WTC11 (cell line): ENCODE data around the gene CDX2. TPM values are rescaled to one million over a fixed set of nuclear protein-coding genes. Genes with fewer than 3 reads are reported as not detected.

ENCODE experiments used
- ATAC-seq: fragments of 200-7000 bp; cut with Tn5 transposase; 2 replicates; pipeline ENCODE4 v1.10.0; 2021; ENCODE audit warnings: mild to moderate bottlenecking, moderate library complexity
- CTCF ChIA-PET: fragments of 300-600 bp; sonication (Branson Sonifier 250); formaldehyde crosslinking; loops from one replicate; lab custom pipeline; 2021; ENCODE audit warnings: antibody characterized with exemption; lab: Charles Lee
- POLR2A ChIA-PET: fragments of 350-600 bp; sonication (Branson Sonifier 250); formaldehyde crosslinking; loops from one replicate; lab custom pipeline; 2021; ENCODE audit warnings: antibody characterized with exemption; lab: Charles Lee
- DNase-seq: peaks from one replicate; pipeline ENCODE4 v3.0.0; 2021; ENCODE audit warnings: low spot score
- H3K27ac Mint-ChIP-seq: 2 replicates; pipeline ENCODE4 v1.8.0; 2021; ENCODE audit warnings: mixed read lengths
- H3K27me3 Mint-ChIP-seq: 2 replicates; pipeline ENCODE4 v1.8.0; 2021; ENCODE audit warnings: low read depth, mild to moderate bottlenecking, moderate library complexity, mixed read lengths
- H3K36me3 Mint-ChIP-seq: 2 replicates; pipeline ENCODE4 v1.8.0; 2021; ENCODE audit warnings: mixed read lengths
- H3K4me1 Mint-ChIP-seq: 2 replicates; pipeline ENCODE4 v1.8.0; 2022; ENCODE audit warnings: mixed read lengths
- H3K4me3 Mint-ChIP-seq: 2 replicates; pipeline ENCODE4 v1.8.0; 2021; ENCODE audit warnings: mild to moderate bottlenecking, moderate library complexity, mixed read lengths
- H3K9me3 Mint-ChIP-seq: 2 replicates; pipeline ENCODE4 v1.8.0; 2021; ENCODE audit warnings: mixed read lengths
- CREM ChIP-seq: sonication (generic); formaldehyde crosslinking; IDR thresholded peaks from 2 replicates; pipeline ENCODE4 v1.8.1; 2022; ENCODE audit warnings: mild to moderate bottlenecking, missing genetic modification reagents, moderate library complexity
- CTCF ChIP-seq: fragments of 200-600 bp; IDR thresholded peaks from 2 replicates; pipeline ENCODE4 v1.8.0; 2022; ENCODE audit warnings: antibody characterized with exemption
- ELF4 ChIP-seq: sonication (generic); formaldehyde crosslinking; IDR thresholded peaks from 2 replicates; pipeline ENCODE4 v1.8.1; 2022; ENCODE audit warnings: low read depth, mild to moderate bottlenecking, moderate library complexity, missing genetic modification reagents
- GRHL2 ChIP-seq: fragments of 250-450 bp; sonication (Bioruptor Pico); IDR thresholded peaks from 2 replicates; pipeline ENCODE4 v1.8.0; 2022; ENCODE audit warnings: mild to moderate bottlenecking, moderate library complexity; ENCODE audit not compliant: insufficient replicate concordance, severe bottlenecking
- KAT7 ChIP-seq: sonication (generic); formaldehyde crosslinking; IDR thresholded peaks from 2 replicates; pipeline ENCODE4 v1.8.1; 2023; ENCODE audit warnings: missing genetic modification reagents, mild to moderate bottlenecking, borderline replicate concordance
- NFYB ChIP-seq: sonication (generic); formaldehyde crosslinking; conservative IDR thresholded peaks from 2 replicates; pipeline ENCODE4 v1.8.0; 2022; ENCODE audit warnings: low read depth, missing genetic modification reagents
- PRRX2 ChIP-seq: fragments of 250-450 bp; sonication (Bioruptor Pico); IDR thresholded peaks from 2 replicates; pipeline ENCODE4 v1.8.0; 2021; ENCODE audit warnings: mild to moderate bottlenecking
- RORB ChIP-seq: fragments of 250-450 bp; sonication (Bioruptor Pico); IDR thresholded peaks from 2 replicates; pipeline ENCODE4 v1.9.0; 2021; ENCODE audit warnings: mild to moderate bottlenecking
- ZBTB21 ChIP-seq: sonication (generic); formaldehyde crosslinking; IDR thresholded peaks from 2 replicates; pipeline ENCODE4 v1.8.1; 2023; ENCODE audit warnings: mild to moderate bottlenecking, missing genetic modification reagents, borderline replicate concordance
- ZNF138 ChIP-seq: sonication (generic); formaldehyde crosslinking; conservative IDR thresholded peaks from 2 replicates; pipeline ENCODE4 v1.8.1; 2022; ENCODE audit warnings: mild to moderate bottlenecking, moderate library complexity, missing genetic modification reagents
- ZNF219 ChIP-seq: sonication (generic); formaldehyde crosslinking; IDR thresholded peaks from 2 replicates; pipeline ENCODE4 v1.8.0; 2023; ENCODE audit warnings: missing genetic modification reagents, mild to moderate bottlenecking, borderline replicate concordance
- ZNF317 ChIP-seq: sonication (generic); formaldehyde crosslinking; IDR thresholded peaks from 2 replicates; pipeline ENCODE4 v1.8.1; 2023; ENCODE audit warnings: low read depth, mild to moderate bottlenecking, moderate library complexity, missing genetic modification reagents, borderline replicate concordance
- ZNF396 ChIP-seq: fragments of 250-450 bp; sonication (Bioruptor Pico); IDR thresholded peaks from 2 replicates; pipeline ENCODE4 v1.8.0; 2021; ENCODE audit warnings: mild to moderate bottlenecking, moderate library complexity, borderline replicate concordance
- ZNF416 ChIP-seq: fragments of 250-450 bp; sonication (Bioruptor Pico); IDR thresholded peaks from 2 replicates; pipeline ENCODE4 v1.9.0; 2021; ENCODE audit warnings: mild to moderate bottlenecking, inconsistent platforms
- ZNF423 ChIP-seq: fragments of 250-450 bp; sonication (Bioruptor Pico); IDR thresholded peaks from 2 replicates; pipeline ENCODE4 v2.1.2; 2022; ENCODE audit warnings: mild to moderate bottlenecking, moderate library complexity
- total RNA-seq: library from RNA; stranded (reverse); gene quantifications from 3 replicates; pipeline ENCODE4 v1.2.3, GENCODE V29; 2021
- TF ChIP-seq, protein P1 (sequence below): sonication (generic); formaldehyde crosslinking; IDR thresholded peaks from 2 replicates; pipeline ENCODE4 v1.8.1; 2022; ENCODE audit warnings: missing genetic modification reagents, borderline replicate concordance
- TF ChIP-seq, protein P2 (sequence below): sonication (generic); formaldehyde crosslinking; IDR thresholded peaks from 2 replicates; pipeline ENCODE4 v1.8.0; 2023; ENCODE audit warnings: missing genetic modification reagents
- TF ChIP-seq, protein P3 (sequence below): sonication (generic); formaldehyde crosslinking; IDR thresholded peaks from 2 replicates; pipeline ENCODE4 v1.8.1; 2023; ENCODE audit warnings: mild to moderate bottlenecking, moderate library complexity, missing genetic modification reagents
- TF ChIP-seq, protein P4 (sequence below): sonication (generic); formaldehyde crosslinking; IDR thresholded peaks from 2 replicates; pipeline ENCODE4 v1.8.0; 2022; ENCODE audit warnings: mild to moderate bottlenecking, missing genetic modification reagents
- TF ChIP-seq, protein P5 (sequence below): fragments of 250-450 bp; sonication (Bioruptor Pico); IDR thresholded peaks from 2 replicates; pipeline ENCODE4 v1.8.0; 2021; ENCODE audit warnings: mild to moderate bottlenecking

CDX2 gene
- total RNA-seq, 1 experiment from 2014 or later = 0.44 TPM

DNA sequence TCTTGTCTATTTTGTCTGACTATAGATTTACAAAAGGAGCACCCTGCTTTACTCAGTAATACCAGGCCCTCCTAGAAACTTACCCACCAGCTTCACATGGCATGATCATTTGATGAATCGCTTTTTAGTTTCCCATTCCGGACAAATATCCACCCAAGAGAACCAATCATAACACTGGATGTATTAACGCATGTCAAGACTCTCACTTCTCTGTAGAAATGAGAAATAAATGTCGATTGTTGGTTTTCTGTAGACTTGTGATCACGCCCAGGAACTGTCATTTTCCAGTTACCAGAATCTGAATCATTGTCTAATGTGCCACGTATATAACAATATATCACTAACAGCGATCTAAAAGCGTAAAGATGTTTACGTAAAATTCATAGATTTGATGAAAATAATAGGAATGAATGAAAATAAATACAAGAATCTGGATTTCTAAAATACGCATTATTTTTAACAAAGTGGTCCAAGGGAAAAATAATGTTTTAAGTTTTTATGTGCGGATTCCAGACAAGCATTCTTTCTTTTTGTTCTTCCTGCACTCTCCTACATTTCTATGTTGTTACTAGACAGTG lies 14.0 kb downstream of the CDX2 start:
- DNase-seq = no peak
- no peak for ATAC-seq
- TF ChIP-seq KAT7 = no peak
- no peak for TF ChIP-seq GRHL2 (CRISPR knock-in tag)
- Mint-ChIP-seq H3K4me3 (no peak overlapping the region; the same call in 1 of the 2 replicates), H3K27ac (no peak overlapping the region), H3K36me3 (no peaks in the 10 kb centered on the region), H3K4me1 (peaks cover 8% of the 10 kb centered on the region), H3K27me3 (peaks cover 99% of the 10 kb centered on the region), H3K9me3 (peaks cover 4% of the 10 kb centered on the region)
- ChIA-PET POLR2A (interaction anchor here (1.0 kb wide), 1 partner anchor 128 kb away, joined by 5 read pairs; no protein-coding TSS in a partner anchor), CTCF (interaction anchor here (0.6 to 4.1 kb wide), 21 partner anchors 7 to 1469 kb away, joined by 3 to 211 read pairs (median 22); partner anchors contain the start of genes CDX2 and PDX1)

GRCh38 chr13:27954406-27954851 lies 14.7 kb downstream of the CDX2 start:
- ATAC-seq = peak; percentile 43
- ChIA-PET POLR2A (interaction anchor here (0.6 to 1.1 kb wide), 3 partner anchors 24 to 339 kb away, joined by 5 to 6 read pairs (median 5); no protein-coding TSS in a partner anchor), CTCF (interaction anchor here (0.5 to 4.1 kb wide), 52 partner anchors 8 to 1470 kb away, joined by 3 to 211 read pairs (median 6); partner anchors contain the start of genes CDX2, LNX2, PDX1 and URAD)
- Mint-ChIP-seq H3K9me3 (peaks cover 8% of the 10 kb centered on the region), H3K27ac (no peak overlapping the region), H3K4me3 (peak overlapping the region; percentile 74), H3K4me1 (peaks cover 6% of the 10 kb centered on the region), H3K36me3 (no peaks in the 10 kb centered on the region), H3K27me3 (peaks cover 99% of the 10 kb centered on the region)
- peak; percentile 71 for DNase-seq
- TF ChIP-seq RORB (no peak), ZNF423 (CRISPR knock-in tag) (peak; percentile 75; the same call in 1 of the 2 replicates)

GRCh38 chr13:27953676-27954405 lies 15.3 kb downstream of the CDX2 start:
- peaks cover 6% of the 10 kb centered on the region for H3K4me1 Mint-ChIP-seq
- POLR2A ChIA-PET = interaction anchor here (0.6 to 1.1 kb wide), 2 partner anchors 25 to 339 kb away, joined by 5 to 6 read pairs; no protein-coding TSS in a partner anchor
- peaks cover 8% of the 10 kb centered on the region for H3K9me3 Mint-ChIP-seq
- peak overlapping the region; percentile 74 for H3K4me3 Mint-ChIP-seq
- no peaks in the 10 kb centered on the region for H3K36me3 Mint-ChIP-seq
- CTCF ChIA-PET = interaction anchor here (0.5 to 4.1 kb wide), 59 partner anchors 9 to 591 kb away, joined by 3 to 211 read pairs (median 5); partner anchors contain the start of genes CDX2, LNX2, PDX1 and URAD
- peaks cover 99% of the 10 kb centered on the region for H3K27me3 Mint-ChIP-seq
- H3K27ac Mint-ChIP-seq = no peak overlapping the region
- DNase-seq (peak; percentile 91), ATAC-seq (peak; percentile 95)
- TF ChIP-seq PRRX2 = no peak
- TF ChIP-seq ZBTB21 (CRISPR knock-in tag) = no peak
- TF ChIP-seq, protein P1, sequence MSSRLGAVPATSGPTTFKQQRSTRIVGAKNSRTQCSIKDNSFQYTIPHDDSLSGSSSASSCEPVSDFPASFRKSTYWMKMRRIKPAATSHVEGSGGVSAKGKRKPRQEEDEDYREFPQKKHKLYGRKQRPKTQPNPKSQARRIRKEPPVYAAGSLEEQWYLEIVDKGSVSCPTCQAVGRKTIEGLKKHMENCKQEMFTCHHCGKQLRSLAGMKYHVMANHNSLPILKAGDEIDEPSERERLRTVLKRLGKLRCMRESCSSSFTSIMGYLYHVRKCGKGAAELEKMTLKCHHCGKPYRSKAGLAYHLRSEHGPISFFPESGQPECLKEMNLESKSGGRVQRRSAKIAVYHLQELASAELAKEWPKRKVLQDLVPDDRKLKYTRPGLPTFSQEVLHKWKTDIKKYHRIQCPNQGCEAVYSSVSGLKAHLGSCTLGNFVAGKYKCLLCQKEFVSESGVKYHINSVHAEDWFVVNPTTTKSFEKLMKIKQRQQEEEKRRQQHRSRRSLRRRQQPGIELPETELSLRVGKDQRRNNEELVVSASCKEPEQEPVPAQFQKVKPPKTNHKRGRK (CRISPR knock-in tag) = no peak
- TF ChIP-seq, protein P2, sequence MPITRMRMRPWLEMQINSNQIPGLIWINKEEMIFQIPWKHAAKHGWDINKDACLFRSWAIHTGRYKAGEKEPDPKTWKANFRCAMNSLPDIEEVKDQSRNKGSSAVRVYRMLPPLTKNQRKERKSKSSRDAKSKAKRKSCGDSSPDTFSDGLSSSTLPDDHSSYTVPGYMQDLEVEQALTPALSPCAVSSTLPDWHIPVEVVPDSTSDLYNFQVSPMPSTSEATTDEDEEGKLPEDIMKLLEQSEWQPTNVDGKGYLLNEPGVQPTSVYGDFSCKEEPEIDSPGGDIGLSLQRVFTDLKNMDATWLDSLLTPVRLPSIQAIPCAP (CRISPR knock-in tag) = no peak
- TF ChIP-seq CTCF = peak; percentile 90
- TF ChIP-seq ZNF396 (CRISPR knock-in tag) = no peak
- TF ChIP-seq, protein P3, sequence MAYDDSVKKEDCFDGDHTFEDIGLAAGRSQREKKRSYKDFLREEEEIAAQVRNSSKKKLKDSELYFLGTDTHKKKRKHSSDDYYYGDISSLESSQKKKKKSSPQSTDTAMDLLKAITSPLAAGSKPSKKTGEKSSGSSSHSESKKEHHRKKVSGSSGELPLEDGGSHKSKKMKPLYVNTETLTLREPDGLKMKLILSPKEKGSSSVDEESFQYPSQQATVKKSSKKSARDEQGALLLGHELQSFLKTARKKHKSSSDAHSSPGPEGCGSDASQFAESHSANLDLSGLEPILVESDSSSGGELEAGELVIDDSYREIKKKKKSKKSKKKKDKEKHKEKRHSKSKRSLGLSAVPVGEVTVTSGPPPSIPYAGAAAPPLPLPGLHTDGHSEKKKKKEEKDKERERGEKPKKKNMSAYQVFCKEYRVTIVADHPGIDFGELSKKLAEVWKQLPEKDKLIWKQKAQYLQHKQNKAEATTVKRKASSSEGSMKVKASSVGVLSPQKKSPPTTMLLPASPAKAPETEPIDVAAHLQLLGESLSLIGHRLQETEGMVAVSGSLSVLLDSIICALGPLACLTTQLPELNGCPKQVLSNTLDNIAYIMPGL = peak; percentile 98
- no peak for TF ChIP-seq ZNF138 (CRISPR knock-in tag)
- TF ChIP-seq NFYB = no peak
- TF ChIP-seq CREM (CRISPR knock-in tag) = peak; percentile 21; the same call in 1 of the 2 replicates
- no peak for TF ChIP-seq ZNF219 (CRISPR knock-in tag)
- 0 out of 2 replicates have a peak, but pooled peaks have one; percentile 27 for TF ChIP-seq ZNF416 (CRISPR knock-in tag)
- no peak for TF ChIP-seq ELF4 (CRISPR knock-in tag)
- 0 out of 2 replicates have a peak, but pooled peaks have one; percentile 29 for TF ChIP-seq ZNF317
- TF ChIP-seq, protein P4, sequence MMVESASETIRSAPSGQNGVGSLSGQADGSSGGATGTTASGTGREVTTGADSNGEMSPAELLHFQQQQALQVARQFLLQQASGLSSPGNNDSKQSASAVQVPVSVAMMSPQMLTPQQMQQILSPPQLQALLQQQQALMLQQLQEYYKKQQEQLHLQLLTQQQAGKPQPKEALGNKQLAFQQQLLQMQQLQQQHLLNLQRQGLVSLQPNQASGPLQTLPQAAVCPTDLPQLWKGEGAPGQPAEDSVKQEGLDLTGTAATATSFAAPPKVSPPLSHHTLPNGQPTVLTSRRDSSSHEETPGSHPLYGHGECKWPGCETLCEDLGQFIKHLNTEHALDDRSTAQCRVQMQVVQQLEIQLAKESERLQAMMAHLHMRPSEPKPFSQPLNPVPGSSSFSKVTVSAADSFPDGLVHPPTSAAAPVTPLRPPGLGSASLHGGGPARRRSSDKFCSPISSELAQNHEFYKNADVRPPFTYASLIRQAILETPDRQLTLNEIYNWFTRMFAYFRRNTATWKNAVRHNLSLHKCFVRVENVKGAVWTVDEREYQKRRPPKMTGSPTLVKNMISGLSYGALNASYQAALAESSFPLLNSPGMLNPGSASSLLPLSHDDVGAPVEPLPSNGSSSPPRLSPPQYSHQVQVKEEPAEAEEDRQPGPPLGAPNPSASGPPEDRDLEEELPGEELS (CRISPR knock-in tag) = peak; percentile 44; the same call in 1 of the 2 replicates
- TF ChIP-seq, protein P5, sequence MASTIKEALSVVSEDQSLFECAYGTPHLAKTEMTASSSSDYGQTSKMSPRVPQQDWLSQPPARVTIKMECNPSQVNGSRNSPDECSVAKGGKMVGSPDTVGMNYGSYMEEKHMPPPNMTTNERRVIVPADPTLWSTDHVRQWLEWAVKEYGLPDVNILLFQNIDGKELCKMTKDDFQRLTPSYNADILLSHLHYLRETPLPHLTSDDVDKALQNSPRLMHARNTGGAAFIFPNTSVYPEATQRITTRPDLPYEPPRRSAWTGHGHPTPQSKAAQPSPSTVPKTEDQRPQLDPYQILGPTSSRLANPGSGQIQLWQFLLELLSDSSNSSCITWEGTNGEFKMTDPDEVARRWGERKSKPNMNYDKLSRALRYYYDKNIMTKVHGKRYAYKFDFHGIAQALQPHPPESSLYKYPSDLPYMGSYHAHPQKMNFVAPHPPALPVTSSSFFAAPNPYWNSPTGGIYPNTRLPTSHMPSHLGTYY = no peak
